OCI-LY7 (cell line): ENCODE measurements around the gene BOD1. TPM values are rescaled to one million over a fixed set of nuclear protein-coding genes. Genes with fewer than 3 reads are reported as not detected.

Experiments used
- BruUV-seq: library from RNA; stranded (reverse); fragments of 400-500 nt; replicated peaks from 2 replicates; lab custom pipeline; 2021; lab: Mats Ljungman, UMichigan
- CTCF ChIA-PET: fragments of 300-600 bp; sonication (Branson Sonifier 250); formaldehyde crosslinking; loops from one replicate; lab custom pipeline; 2022; ENCODE audit warnings: antibody characterized with exemption; ENCODE audit not compliant: unreplicated experiment; lab: Charles Lee
- POLR2A ChIA-PET: fragments of 300-600 bp; sonication (Branson Sonifier 250); formaldehyde crosslinking; loops from one replicate; lab custom pipeline; 2022; ENCODE audit warnings: antibody characterized with exemption; lab: Charles Lee
- DNase-seq: peaks from one replicate; pipeline ENCODE4 v3.0.0-alpha.2; 2015; ENCODE audit warnings: low spot score
- H2AFZ ChIP-seq: fragments of 200-600 bp; sonication (generic), shearing (Covaris generic); 2 replicates; pipeline ENCODE4 v1.6.1; 2014; ENCODE audit warnings: mild to moderate bottlenecking, antibody characterized with exemption, low read length, moderate library complexity
- H3K27ac ChIP-seq: fragments of 200-600 bp; sonication (generic); 2 replicates; pipeline ENCODE4 v1.5.1; 2014; ENCODE audit warnings: mixed run types, low read depth, mild to moderate bottlenecking, moderate library complexity, low read length, inconsistent platforms; ENCODE audit not compliant: poor library complexity, severe bottlenecking
- H3K36me3 ChIP-seq: fragments of 200-600 bp; sonication (generic); 2 replicates; pipeline ENCODE4 v1.6.1; 2014; ENCODE audit warnings: mild to moderate bottlenecking, antibody characterized with exemption, low read length, moderate library complexity, mixed read lengths; ENCODE audit not compliant: insufficient read depth
- H3K4me1 ChIP-seq: fragments of 200-600 bp; sonication (generic); 2 replicates; pipeline ENCODE4 v1.5.1; 2014; ENCODE audit warnings: mild to moderate bottlenecking, low read length; ENCODE audit not compliant: insufficient read depth, poor library complexity, severe bottlenecking
- H3K4me2 ChIP-seq: fragments of 200-600 bp; sonication (generic); 2 replicates; pipeline ENCODE4 v1.6.1; 2014; ENCODE audit warnings: mild to moderate bottlenecking, low read length
- H3K4me3 ChIP-seq: fragments of 200-600 bp; sonication (generic); 2 replicates; pipeline ENCODE4 v1.5.1; 2014; ENCODE audit warnings: mild to moderate bottlenecking, low read depth, low read length; ENCODE audit not compliant: poor library complexity, severe bottlenecking
- H3K79me2 ChIP-seq: fragments of 200-600 bp; sonication (generic); 2 replicates; pipeline ENCODE4 v1.6.1; 2016; ENCODE audit warnings: low read depth, mild to moderate bottlenecking, low read length, moderate library complexity, mixed read lengths; ENCODE audit not compliant: insufficient read depth
- H3K9me2 ChIP-seq: fragments of 200-600 bp; sonication (generic); 2 replicates; pipeline ENCODE4 v1.6.1; 2016; ENCODE audit warnings: mild to moderate bottlenecking, low read length, mixed read lengths; ENCODE audit not compliant: insufficient read depth
- H3K9me3 ChIP-seq: fragments of 200-600 bp; sonication (generic); 2 replicates; pipeline ENCODE4 v1.6.1; 2014; ENCODE audit warnings: mild to moderate bottlenecking, mixed run types, low read length, mixed read lengths
- H4K20me1 ChIP-seq: fragments of 200-600 bp; sonication (generic); 2 replicates; pipeline ENCODE4 v1.6.1; 2014; ENCODE audit warnings: mild to moderate bottlenecking, antibody characterized with exemption, low read length, moderate library complexity, mixed read lengths; ENCODE audit not compliant: insufficient read depth
- CTCF ChIP-seq: fragments of 200-600 bp; sonication (generic); conservative IDR thresholded peaks from 2 replicates; pipeline ENCODE4 v1.5.1; 2014; ENCODE audit warnings: mild to moderate bottlenecking, antibody characterized with exemption, low read length, moderate library complexity, mixed read lengths
- EZH2phosphoT487 ChIP-seq: fragments of 200-600 bp; sonication (generic); IDR thresholded peaks from 2 replicates; pipeline ENCODE4 v1.6.1; 2018; ENCODE audit warnings: low read depth, borderline replicate concordance, mild to moderate bottlenecking, mixed run types, antibody characterized with exemption, low read length, moderate library complexity, mixed read lengths
- intact Hi-C: fragments of 100-400 bp; cut with micrococcal nuclease; formaldehyde crosslinking; loops from one replicate; pipeline ENCODE4 v1.10.0; 2022; ENCODE audit not compliant: unreplicated experiment
- total RNA-seq, 2 experiments: library from RNA; depleted of rRNA in 1 of 2; stranded (reverse); fragments of >200 nt in 1 of 2; shearing (Covaris generic) in 1 of 2; gene quantifications; 2 replicates each; pipeline ENCODE4 v1.2.3, GENCODE V29; 2014 to 2022

BOD1 gene
- total RNA-seq, 2 experiments from 2014 or later: 38.8 to 54.3 TPM

DNA sequence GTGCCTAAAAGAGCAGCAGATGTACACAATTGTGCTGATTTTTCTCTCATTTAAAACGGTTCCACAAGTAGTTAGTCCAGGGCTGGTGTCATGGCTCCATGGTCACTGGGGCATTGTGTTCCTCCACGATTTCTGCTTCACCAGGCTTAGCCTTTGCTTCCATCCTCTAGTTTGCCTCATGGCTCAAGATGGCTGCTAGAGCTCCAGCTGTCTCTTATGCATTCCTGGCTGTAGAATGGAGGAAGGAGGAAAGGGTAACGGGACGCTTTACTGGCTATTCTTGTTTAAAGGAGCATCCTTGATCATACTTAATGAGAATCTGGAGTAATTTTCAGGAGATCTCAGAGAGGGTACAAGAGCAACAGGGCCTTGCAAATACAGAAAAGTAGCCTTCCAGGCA lies 47.7 kb downstream of the BOD1 start:
- POLR2A ChIA-PET: no interaction called here
- H3K79me2 ChIP-seq: no peaks in the 10 kb centered on the region
- no peaks in the 10 kb centered on the region for H3K36me3 ChIP-seq
- no TSS peak for BruUV-seq
- no peak overlapping the region for H3K4me2 ChIP-seq
- no peaks in the 10 kb centered on the region for H4K20me1 ChIP-seq
- no peaks in the 10 kb centered on the region for H3K9me2 ChIP-seq
- no peak for DNase-seq
- intact Hi-C loops: no loop called here
- no peak overlapping the region for H3K27ac ChIP-seq
- no peak for TF ChIP-seq CTCF
- TF ChIP-seq EZH2phosphoT487: no peak
- no peaks in the 10 kb centered on the region for H3K9me3 ChIP-seq
- CTCF ChIA-PET: no interaction called here
- H3K4me3 ChIP-seq: no peak overlapping the region
- no peak overlapping the region for H2AFZ ChIP-seq
- no peaks in the 10 kb centered on the region for H3K4me1 ChIP-seq

DNA sequence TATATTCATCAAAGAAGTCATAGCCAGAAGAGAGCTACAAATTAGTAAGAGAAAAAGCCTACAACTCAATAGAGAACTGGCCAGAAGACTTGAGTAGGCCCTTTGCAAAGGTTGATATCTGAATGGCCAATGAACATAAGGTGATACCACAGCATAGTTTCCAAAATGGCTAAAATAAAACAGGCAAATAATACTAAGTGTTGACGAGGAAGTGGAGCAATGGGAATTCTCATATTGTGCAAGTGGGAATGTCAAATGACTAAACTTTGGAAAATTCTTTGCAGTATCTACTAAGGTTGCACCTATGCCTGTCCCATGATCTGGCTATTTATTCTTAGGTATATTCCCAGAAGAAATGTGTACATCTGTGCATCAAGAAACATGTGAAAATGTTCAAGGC lies 48.3 kb downstream of the BOD1 start:
- H3K9me2 ChIP-seq: no peaks in the 10 kb centered on the region
- H3K27ac ChIP-seq: no peak overlapping the region
- CTCF ChIA-PET: no interaction called here
- TF ChIP-seq EZH2phosphoT487: no peak
- TF ChIP-seq CTCF: no peak
- BruUV-seq: no TSS peak
- no peaks in the 10 kb centered on the region for H3K36me3 ChIP-seq
- H4K20me1 ChIP-seq: no peaks in the 10 kb centered on the region
- no peak overlapping the region for H2AFZ ChIP-seq
- H3K79me2 ChIP-seq: no peaks in the 10 kb centered on the region
- intact Hi-C loops: no loop called here
- POLR2A ChIA-PET: interaction anchor here (0.6 to 0.7 kb wide), 2 partner anchors 54 to 91 kb away, joined by 3 to 5 read pairs; no protein-coding TSS in a partner anchor
- DNase-seq: no peak
- no peak overlapping the region for H3K4me3 ChIP-seq
- H3K4me2 ChIP-seq: no peak overlapping the region
- no peaks in the 10 kb centered on the region for H3K9me3 ChIP-seq
- no peaks in the 10 kb centered on the region for H3K4me1 ChIP-seq

- Histone ChIP-seq H3K36me3 (no peaks in the 10 kb centered on the region), H3K9me2 (no peaks in the 10 kb centered on the region), H2AFZ (no peak overlapping the region), H3K9me3 (no peaks in the 10 kb centered on the region), H4K20me1 (no peaks in the 10 kb centered on the region), H3K4me3 (no peak overlapping the region), H3K27ac (no peak overlapping the region), H3K79me2 (no peaks in the 10 kb centered on the region), H3K4me2 (no peak overlapping the region), H3K4me1 (no peaks in the 10 kb centered on the region)
- no TSS peak for BruUV-seq
- intact Hi-C loops: no loop called here
- TF ChIP-seq CTCF (no peak), EZH2phosphoT487 (no peak)
- ChIA-PET CTCF (no interaction called here), POLR2A (interaction anchor here (0.7 kb wide), 1 partner anchor 91 kb away, joined by 3 read pairs; no protein-coding TSS in a partner anchor)
- no peak for DNase-seq
Observed at GRCh38 chr5:173567548-173567947, 48.9 kb downstream of the BOD1 start.
